Neural progenitor cell (in vitro differentiated cells): ENCODE measurements around the gene RORB.

Experiments used
- EZH2 ChIP-seq: fragments of 200-600 bp; sonication (generic); IDR thresholded peaks from 2 replicates; pipeline ENCODE4 v1.6.1; 2017; ENCODE audit warnings: antibody characterized with exemption, mild to moderate bottlenecking, moderate library complexity
- EZH2phosphoT487 ChIP-seq: fragments of 200-600 bp; sonication (generic); IDR thresholded peaks from 2 replicates; pipeline ENCODE4 v1.6.1; 2017; ENCODE audit warnings: antibody characterized with exemption
- TF ChIP-seq, protein P1 (sequence below): fragments of 200-600 bp; sonication (generic); IDR thresholded peaks from 2 replicates; pipeline ENCODE4 v1.5.1; 2017; ENCODE audit warnings: antibody characterized with exemption, mild to moderate bottlenecking

GRCh38 chr9:74570879-74571512, 73.9 kb downstream of the RORB start:
- TF ChIP-seq, protein P1, sequence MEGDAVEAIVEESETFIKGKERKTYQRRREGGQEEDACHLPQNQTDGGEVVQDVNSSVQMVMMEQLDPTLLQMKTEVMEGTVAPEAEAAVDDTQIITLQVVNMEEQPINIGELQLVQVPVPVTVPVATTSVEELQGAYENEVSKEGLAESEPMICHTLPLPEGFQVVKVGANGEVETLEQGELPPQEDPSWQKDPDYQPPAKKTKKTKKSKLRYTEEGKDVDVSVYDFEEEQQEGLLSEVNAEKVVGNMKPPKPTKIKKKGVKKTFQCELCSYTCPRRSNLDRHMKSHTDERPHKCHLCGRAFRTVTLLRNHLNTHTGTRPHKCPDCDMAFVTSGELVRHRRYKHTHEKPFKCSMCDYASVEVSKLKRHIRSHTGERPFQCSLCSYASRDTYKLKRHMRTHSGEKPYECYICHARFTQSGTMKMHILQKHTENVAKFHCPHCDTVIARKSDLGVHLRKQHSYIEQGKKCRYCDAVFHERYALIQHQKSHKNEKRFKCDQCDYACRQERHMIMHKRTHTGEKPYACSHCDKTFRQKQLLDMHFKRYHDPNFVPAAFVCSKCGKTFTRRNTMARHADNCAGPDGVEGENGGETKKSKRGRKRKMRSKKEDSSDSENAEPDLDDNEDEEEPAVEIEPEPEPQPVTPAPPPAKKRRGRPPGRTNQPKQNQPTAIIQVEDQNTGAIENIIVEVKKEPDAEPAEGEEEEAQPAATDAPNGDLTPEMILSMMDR, result peak; percentile 78
- TF ChIP-seq EZH2 (no peak), EZH2phosphoT487 (no peak)
